ENCODE measurements around the gene ENTHD1.

DNA sequence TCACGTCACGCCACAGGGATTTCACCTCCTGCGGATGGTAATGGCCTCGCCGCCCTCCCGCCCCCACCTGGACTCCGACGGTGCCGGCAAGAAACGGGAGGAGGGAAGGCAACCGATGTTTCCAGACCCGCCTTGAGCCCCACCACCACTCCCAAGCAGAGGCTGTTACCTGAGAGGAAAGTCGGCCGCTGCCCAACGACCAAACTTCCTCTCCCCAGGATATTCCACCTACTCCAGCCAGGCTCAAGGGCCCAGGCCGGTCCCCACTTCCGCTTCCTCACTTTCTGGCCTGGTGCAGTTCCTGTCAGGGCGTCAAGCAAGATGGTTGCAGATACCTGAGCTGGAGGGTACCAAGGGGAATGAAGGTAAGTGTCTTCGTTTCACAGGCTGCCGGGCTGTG is at the start of gene ENTHD1:
- TF ChIP-seq POLR2A (IDR thresholded peaks at IDR 0.05; ENCODE audit: extremely low read depth, insufficient read length) (no peak), MYC (IDR thresholded peaks at IDR 0.05; ENCODE audit: low read depth, low read length) (no peak)
- TF ChIP-seq, protein P1, sequence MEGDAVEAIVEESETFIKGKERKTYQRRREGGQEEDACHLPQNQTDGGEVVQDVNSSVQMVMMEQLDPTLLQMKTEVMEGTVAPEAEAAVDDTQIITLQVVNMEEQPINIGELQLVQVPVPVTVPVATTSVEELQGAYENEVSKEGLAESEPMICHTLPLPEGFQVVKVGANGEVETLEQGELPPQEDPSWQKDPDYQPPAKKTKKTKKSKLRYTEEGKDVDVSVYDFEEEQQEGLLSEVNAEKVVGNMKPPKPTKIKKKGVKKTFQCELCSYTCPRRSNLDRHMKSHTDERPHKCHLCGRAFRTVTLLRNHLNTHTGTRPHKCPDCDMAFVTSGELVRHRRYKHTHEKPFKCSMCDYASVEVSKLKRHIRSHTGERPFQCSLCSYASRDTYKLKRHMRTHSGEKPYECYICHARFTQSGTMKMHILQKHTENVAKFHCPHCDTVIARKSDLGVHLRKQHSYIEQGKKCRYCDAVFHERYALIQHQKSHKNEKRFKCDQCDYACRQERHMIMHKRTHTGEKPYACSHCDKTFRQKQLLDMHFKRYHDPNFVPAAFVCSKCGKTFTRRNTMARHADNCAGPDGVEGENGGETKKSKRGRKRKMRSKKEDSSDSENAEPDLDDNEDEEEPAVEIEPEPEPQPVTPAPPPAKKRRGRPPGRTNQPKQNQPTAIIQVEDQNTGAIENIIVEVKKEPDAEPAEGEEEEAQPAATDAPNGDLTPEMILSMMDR (IDR thresholded peaks at IDR 0.05; ENCODE audit: low read depth, low read length), result no peak
- TF ChIP-seq, protein P2, sequence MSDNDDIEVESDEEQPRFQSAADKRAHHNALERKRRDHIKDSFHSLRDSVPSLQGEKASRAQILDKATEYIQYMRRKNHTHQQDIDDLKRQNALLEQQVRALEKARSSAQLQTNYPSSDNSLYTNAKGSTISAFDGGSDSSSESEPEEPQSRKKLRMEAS (IDR thresholded peaks at IDR 0.05; ENCODE audit: low read depth, low read length), result no peak

Data from NB4 (cell line).